Renal pelvis (tissue), 4 donors: ENCODE data around the gene CTU2. TPM values are rescaled to one million over a fixed set of nuclear protein-coding genes. Genes with fewer than 3 reads are reported as not detected.

Experiments
- DNase-seq: peaks from one replicate; pipeline ENCODE4 v3.0.0-alpha.2; 2013
- polyA plus RNA-seq, 3 donors: library from polyadenylated mRNA; unstranded; fragments of 120-200 nt; gene quantifications; one replicate each; pipeline ENCODE4 v1.2.1, GENCODE V29; 2013; ENCODE audit not compliant: insufficient read length in 3 of 3

CTU2 gene
- polyA plus RNA-seq, 3 donors: 10.8 to 19.5 (median 16.0) TPM

DNA sequence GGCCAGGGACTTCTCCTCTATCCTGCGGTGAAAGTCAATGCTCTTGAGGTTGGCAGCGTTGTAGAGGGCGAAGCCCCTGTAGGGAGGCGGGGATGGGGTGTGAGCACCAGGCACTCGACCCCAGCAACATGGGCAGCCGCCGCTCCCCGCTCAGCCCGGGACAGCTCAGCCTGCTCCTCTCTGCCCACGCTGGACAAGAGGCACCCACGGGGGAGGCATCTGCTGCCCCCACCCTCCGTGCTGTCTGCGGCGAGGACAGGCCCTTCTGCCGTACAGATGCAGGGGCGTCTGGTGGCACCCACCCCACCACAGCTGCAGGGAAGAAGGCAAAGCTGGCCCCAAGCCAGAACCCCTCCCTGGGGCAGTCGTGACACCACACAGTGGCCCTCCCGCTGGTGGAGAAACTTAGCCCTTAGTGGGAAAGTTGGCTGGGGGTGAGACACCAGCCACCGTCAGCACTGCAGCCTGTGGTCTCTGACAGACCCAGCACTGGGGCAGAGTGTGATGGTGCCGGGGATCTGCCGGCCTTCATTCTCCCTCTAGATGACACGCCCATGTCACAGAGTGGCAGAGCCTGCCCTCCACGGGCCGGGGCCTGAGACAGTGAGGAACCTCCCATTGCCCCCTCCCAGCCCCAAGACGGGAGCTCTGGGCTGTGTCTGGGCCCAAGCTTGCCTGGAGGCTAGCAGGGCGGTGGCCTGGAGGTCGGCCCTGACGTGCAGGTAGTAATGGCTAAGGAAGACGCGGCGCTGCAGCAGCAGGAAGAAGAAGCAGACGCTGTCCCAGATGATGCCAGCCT lies 19.5 kb downstream of the CTU2 start:
- DNase-seq: no peak

DNA sequence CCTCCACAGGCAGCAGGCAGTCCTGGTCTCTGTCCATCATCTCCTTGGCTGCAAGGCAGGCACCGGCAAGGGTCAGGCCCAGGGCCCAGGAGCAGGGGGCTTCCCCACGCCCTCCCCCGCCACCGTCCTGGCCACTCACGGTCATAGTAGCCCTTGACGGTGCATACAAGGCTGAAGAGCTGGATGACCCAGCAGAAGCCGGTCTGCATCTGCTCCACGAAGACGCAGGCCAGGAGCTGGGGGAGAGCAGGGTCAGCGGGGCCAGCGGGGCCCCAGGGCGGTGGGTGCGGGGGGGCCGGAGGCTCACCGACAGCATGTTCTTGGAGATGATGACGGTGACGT lies 20.1 kb downstream of the CTU2 start:
- DNase-seq: no peak

DNA sequence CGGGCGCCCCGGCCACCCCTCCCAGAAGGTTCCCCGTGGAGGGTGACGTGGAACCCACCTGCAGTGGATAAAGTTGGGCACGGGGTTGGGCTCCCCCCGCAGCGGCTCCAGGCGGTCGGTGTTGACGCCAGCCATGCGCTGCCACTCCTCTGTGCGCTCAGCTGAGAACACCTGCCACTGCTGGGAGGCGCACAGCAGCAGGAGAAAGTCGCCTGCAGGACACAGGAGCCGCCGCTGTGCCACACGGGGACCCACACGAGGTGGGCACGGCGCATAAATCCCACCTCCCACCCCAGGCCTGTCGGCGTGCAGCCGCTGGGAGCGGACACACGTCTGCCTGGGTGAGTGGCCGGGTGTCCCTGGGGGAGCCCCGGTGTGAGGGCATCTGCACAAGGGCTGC lies 20.7 kb downstream of the CTU2 start:
- no peak for DNase-seq

DNA sequence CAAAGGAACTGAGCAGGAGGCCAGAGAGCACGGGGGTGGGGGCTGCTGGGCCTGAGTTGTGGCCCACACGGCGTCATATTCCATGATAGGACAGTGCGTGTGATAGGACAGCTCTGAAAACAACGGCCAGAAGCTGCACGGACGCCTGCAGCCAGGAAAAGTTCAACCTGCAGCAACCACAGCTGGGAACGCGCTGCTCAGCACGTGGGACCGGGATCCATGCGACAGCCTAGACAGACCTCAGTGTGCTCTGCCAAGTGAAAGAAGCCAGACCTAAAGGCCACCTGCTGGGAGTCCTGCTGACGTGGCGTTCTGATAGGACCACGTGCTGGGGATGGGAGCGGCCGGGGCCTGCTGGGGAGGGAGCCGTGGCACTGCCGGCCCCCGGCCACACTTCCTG lies 21.6 kb downstream of the CTU2 start:
- no peak for DNase-seq

DNA sequence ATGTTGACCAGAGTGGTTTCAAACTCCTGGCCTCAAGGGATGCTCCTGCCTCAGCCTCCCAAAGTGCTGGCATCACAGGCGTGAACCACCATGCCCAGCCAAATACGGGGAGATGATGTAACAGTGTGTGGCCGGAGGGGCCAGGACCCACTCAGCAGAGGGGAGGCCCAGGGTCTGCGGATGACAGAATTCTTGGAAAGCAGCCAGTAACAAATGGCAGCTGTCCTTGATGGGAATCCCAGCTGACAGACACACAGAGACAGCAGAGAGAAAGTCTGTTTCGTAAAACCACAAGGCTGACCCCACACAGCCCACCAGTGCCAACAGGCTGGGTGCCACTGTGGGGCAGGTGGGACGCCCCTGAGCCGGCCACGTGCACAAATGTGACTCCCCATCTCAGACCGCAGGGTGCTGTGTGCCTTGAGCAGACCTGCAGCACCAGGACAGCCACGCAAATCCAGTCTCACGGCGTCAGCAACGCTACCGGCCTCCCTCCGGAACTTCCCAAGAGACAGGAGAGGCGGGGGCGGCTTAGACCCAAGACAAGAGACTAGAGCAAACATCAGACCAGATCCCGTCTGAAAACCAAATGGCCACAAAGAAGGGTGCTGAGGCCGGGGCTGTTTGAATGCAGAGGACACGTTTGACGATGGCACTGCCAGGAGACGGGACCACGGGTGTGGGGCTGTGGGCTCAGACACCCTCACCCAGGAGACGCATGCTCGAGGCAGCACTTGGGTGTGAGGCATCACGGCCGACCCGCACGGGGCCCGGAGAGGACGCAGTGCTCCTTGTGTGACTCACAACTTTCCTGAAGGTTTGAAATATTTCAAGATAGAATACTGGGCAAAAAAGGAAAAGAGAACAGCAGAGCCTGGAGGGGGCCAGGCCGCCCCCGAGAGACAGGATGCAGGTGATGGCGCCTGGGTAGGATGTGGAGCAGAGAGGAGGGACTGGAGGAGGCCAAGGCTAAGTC lies 24.6 kb downstream of the CTU2 start:
- no peak for DNase-seq

DNA sequence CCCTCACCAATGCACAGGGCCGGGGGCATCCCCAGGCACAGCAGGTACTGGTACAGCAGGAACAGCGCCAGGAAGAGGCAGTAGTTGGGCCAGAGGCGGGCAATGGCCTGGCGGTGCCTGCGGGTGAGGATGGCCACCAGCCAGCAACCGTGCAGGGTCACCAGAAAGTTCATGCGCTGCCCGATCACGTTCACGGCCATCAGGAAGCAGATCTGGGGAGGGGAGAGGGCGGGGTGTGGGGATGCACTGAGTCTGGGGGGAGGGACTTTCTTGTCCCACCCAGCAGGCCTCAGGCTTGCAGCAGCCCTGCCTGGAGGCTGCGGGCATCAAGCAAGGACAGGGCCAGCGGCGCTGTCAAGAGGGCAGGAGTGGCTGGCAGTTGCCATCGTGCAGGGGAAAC lies 25.4 kb downstream of the CTU2 start:
- no peak for DNase-seq

DNA sequence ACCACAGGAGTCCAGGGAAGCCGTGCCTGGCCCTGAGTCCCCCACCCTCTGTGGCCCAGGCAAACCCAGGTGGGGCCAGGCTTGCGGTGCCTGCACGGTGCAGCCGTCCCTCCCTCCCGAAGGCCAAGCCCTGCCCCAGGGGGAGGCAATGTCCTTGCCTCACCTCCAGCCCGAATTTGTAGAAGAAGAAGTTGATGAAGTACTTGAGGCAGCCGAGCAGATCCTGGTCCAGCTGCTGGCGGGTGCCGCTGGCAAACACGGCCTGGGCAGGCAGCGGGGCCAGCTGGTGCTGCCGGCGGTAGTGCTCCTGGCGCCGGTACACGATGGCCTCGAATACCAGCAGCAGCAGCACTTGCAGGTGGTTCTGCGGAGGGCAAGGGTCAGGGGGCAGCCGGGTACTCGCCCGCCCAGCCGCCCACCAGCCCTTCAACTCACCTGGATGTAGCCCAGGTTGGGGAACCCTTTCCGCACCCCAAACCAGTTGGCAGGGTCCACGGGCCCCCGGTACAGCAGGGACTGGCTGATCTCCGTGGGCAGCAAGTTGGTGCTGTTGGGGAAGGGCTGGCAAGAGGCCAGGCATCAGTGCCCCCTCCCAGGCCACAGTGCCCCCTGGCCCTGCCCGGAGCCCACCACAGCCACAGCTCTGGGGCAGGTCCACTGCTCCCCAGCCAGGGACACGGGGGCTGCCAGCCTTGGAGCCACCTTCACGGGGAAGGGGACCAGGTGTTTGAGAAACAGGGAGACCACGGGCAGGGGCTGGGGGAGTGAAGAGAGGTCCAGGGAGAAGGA lies 26.1 kb downstream of the CTU2 start:
- DNase-seq: no peak

DNA sequence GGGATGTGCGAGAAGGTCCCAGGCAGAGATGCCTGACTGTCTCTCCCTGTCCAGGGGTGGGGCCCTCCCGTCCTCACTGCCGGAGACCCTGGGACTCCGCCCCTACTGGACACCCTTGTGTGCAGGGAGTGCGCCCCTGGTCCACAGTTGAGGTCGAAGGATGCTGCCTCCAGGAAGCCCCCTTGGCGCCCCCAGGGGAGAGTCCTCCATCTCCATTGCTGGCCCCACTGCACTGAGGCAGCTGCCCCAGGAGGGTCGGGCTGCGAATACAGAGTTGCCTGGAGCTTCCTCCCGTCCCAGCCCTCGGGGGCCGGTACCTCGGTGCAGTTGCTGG lies 26.6 kb downstream of the CTU2 start:
- no peak for DNase-seq

DNA sequence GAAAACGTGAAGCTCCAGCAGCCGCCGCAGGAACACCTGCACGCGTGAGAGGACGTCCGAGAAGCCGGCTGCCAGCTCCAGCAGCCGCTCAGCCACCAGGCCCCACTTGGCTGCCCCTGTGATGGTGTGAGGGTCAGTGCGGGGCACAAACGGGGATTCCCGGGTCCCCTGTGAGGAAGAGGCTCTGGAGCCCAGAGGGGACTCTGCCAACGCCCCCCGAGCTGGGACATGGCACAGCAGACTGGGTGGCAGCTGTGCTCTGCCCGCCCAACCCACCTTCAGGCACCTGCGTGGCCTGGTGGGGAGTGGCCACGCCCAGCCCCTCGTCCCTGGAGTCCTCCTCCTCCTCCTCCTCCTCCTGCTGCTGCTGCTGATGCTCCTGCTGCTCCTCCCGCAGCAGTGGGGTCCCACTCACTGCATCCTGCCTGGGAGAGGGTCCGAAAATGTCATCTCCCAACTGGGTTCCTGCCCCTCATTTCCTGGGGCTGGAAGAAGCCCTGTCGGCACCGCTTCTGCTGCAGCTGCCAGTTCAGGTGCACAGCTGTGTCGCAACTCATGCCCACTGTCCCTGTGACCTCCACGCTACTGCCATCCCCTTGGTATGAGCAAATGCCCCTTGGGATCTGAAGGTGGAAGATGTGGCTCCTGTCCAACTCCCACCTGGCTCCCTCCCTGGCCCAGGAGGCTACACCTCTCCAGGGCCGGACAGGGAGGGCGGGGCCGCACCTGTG lies 27.5 kb downstream of the CTU2 start:
- no peak for DNase-seq

DNA sequence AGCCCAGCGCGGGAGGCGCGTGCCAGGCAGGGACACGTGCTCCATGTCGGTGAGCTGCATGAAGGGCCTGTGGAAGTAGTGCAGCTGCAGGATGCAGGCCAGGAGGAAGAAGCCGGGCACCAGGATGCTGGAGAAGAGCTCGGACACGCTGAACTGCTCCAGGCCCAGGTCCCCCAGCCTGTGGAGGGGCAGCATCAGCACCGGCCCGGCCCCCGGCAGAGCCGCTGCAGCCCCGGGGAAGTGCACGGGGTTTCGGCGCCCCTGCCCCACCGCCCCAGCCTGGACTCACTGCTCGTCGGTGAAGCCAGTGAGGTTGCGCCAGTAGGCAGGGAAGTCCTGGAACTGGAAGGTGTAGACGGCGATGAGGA lies 28.0 kb downstream of the CTU2 start:
- no peak for DNase-seq

DNA sequence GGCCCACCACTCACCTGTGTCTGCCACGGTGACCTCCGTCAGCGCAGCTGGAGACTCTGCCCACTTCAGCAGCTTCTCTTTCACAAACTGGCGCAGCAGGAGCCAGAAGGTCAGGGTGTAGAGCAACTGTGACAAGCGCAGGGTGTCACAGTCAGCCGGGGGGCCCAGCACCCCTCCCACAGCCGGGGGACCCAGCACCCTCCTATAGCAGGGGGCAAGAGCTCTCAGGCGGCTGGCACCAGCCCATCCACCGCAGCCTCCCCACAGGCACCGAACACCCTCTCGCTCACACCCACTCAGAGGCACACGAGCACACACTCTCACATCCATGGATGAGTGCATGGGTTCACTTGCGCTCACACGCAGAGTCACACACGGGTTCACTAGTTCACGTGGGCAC lies 28.8 kb downstream of the CTU2 start:
- no peak for DNase-seq

DNA sequence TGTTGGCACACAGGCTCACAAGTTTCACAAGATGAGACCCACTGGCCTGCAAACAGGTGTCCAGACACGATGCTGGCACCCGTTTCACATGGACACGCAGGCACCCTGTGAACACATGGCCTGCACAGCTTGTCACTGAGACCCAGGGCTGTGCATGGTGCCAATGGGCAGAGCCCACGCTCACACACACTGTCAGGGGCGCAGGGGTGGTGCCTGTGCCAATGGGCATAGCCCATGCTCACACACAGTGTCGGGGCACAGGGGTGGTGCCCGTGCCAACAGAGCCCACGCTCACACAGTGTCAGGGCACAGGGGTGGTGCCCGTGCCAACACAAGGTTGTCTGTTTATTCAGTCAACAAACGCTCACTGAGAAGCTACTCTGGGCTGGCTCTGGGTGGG lies 29.3 kb downstream of the CTU2 start:
- DNase-seq: no peak

DNA sequence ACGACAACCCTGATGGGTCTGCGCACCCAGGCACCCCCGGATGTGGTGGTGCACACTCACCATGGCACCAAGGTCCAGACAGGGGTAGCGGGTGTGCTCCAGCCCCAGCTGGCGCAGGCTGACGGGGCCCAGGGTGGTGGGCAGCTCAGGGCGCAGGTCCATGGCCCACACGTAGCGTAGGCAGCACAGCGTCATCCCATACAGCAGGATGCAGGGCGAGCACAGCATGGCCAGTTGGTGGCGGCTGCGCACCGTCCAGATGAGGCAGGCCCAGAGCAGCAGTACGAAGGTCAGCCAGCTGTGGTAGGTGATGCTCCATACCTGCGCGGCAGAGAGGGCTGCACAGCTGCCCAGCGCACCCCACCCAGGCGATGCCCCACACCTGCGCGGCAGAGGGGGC lies 29.8 kb downstream of the CTU2 start:
- DNase-seq: no peak

DNA sequence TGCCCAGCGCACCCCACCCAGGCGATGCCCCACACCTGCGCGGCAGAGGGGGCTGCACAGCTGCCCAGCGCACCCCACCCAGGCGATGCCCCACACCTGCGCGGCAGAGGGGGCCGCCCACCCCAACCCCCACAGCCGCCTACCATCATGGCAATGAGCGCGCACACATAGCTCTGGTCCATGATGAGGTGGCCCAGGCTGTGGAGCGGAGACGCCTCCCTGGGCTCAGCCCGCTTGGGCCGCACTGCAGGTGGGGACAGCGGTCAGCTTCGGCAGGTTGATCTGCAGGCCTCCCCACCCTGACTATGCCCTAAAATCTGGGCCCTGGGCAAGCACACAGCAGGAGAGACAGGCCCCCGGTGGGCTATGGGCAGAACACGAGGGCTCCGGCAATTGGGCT lies 30.2 kb downstream of the CTU2 start:
- DNase-seq: no peak

DNA sequence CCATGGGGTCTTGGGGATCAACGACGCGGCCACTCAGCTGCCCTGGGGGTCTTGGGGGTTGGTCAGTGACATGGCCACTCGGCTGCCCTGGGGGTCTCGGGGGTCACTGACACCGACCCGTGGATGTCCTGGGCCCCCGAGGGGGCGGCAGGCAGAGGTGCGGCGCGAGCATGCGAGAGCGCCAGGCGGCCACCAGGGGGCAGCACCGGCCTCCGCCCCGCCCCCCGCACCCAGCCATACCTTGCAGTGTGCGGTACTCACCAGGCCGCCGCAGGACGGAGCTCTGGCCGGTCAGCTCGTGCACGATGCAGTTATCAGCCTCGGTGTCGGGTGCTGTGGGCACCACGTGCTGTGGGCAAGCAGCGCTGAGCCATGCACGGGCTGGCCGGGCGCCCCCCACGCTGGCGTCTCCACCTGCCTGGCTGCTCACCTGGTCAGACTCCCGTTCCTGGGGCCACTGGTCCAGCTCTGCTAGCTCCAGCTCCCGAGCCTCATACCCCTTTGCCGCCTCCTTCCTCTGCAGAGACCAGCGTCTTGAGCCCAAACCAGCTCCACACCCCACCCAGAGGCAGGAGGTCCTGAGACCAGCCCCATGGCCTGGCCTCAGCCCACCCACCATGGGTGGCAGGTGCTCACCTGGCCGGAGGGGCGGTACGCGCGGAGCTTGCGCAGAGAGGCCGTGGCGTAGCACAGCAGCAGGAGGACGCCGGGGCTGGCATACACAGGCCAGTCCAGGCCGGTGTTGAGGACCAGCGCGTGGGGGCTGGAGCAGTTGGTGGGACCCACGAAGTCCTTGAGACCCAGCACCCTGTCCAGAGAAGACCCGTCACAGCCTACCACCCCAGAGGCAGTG lies 31.2 kb downstream of the CTU2 start:
- peak; percentile 71 for DNase-seq

DNA sequence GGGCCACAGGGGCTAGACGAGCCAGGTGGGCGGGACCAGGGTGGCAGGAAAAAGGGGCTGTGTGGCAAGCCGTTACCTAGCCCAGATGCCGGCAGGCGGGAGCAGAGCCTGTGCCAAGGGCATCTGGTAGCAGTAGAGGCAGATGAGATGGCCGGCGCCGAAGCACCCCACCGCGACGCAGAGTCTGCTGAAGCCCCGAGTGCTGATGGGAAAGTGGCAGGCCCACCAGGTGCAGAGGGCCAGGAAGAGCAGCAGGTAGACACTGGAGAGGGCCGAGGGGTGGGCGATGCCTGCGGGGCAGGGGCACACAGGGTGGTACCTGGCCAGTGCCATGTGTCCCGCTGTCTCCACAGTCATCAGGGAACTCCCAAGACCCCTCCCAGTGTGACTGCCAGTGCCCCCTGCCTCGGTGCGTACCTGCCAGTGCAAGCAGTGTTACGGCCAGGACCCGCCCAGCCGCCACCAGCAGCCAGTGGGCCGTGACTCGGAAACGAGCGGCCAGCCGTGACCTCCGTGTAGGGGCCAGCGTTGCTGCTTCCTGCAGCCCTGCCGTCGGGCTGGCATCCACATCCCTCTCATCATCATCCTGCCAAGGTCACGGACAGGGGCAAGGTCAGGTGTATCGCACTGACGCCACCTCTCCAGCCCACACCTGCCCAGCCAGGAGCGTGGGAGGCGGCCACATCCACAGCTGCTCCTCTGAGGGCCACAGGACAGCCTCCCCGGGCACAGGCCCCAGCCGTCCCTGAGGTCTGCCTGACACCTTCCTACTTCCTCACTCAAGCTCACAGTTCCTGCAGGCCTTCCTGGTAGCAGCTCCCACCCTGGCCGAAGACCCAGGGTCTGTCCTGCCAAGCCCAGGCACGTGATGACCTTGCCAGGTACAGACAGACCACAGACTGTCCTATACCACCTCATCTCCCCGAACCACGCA lies 32.1 kb downstream of the CTU2 start:
- peak; percentile 49 for DNase-seq

DNA sequence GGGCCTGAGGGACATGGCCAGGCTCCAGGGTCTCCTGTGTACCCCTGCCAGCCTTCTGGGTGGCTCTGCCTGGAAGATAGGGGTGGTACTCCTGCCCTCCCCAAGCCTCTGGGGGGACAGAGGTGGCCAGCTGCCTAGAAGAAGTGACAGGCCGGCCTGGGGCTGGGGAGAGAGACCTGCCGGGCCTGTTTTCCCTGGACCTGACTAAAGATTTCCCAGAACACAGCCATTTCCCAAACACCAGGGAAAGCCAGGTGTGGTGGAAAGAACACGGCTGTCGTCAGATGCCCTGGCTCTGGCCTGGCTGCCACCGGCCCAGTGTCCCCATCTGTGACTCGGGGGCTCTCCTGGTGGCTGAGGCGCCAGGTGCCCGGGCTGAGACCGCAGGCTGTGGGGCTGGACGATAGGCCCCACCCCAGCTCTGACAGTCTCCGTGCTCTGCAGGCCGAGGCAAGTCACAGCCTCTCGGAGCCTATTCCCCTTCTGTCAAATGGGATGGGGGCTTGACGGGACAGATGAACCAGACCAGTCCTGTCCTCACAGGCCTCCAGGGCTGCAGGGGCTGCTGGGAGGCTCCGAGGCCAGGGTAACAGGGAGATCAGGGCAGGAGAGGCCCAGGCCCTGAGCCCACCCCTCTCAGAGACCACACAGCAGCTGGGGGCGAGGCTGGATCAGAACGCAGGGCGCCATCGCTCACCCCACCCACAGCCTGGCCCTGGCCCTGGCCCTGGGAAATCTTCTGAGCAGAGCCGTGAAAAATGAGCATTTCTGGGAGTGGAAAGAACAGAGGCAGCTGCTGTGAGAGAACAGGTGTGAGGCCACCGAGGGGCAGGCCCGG lies 33.1 kb downstream of the CTU2 start:
- DNase-seq: no peak

DNA sequence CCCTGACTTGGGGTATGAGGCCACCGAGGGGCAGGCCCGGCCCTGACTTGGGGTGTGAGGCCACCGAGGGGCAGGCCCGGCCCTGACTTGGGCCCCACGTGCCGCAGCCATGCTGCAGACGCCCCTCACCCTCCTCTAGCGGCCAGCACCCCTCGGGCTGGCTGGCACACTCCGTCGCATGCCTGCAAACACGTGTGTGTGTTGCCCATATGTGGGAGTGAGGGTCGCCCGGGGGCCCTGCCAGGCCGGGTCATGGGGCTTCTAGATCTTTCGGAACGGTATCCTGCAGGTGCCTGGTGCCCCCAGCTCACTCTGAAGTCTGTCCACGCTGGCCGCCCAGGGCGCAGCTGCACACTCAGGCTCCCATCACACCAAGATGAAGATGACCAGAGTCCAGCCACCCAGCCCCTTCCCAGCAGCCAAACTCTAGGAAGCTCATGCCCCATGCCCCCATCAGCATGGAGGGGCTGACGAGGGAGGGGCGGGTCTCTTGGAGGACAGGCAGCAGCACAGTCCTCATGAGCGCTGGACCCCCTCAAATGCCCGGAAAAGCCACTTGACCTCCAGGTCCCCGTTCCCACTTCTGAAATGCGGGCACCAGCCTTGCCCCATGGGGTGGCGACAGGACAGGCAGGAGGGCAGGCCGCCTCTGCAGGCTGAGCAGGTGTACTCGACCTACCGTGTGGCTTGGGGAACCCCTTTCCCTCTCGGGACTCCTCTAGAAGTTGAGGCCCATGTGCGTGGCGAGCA lies 33.8 kb downstream of the CTU2 start:
- DNase-seq: no peak
